Amniotic epithelial cell (primary cell): ENCODE data around the gene PSMD4.
A peak's percentile ranks its signal among the peaks of the same experiment; 100 is the strongest.

Experiments used
- DNase-seq: peaks from one replicate; pipeline ENCODE4 v3.0.0-alpha.2; 2010; ENCODE audit warnings: low read depth

PSMD4 gene

GRCh38 chr1:151294742-151295462 is 40.4 kb downstream of the PSMD4 start:
- no peak for DNase-seq

DNA sequence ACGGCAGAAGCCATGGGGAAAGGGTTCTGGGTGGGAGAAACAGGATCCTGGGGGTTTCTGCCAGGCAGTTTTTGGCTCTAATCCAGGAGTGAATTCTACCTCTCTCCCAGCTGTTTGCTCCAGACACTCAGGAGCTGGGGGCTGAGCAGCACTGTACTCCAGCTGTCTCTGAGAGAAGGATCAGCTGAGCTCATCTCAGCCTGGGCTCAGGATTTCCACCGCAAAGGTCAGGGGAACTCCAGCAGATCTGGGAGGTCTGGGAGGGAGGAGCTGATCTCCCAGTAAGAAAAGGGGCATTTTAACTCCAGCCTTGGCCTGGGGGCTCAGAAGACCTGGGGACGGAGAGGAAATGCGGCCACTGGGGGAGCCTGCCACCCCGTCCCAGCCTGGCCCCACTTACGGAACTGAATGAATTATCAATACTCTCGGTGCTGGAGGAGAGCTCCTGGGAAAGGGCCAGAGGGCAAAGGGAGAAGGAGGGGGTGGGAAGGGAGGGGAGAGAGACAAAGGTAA is 55.3 kb downstream of the PSMD4 start:
- DNase-seq, result peak; percentile 80

GRCh38 chr1:151311011-151311410 is 56.5 kb downstream of the PSMD4 start:
- peak; percentile 43 for DNase-seq

DNA sequence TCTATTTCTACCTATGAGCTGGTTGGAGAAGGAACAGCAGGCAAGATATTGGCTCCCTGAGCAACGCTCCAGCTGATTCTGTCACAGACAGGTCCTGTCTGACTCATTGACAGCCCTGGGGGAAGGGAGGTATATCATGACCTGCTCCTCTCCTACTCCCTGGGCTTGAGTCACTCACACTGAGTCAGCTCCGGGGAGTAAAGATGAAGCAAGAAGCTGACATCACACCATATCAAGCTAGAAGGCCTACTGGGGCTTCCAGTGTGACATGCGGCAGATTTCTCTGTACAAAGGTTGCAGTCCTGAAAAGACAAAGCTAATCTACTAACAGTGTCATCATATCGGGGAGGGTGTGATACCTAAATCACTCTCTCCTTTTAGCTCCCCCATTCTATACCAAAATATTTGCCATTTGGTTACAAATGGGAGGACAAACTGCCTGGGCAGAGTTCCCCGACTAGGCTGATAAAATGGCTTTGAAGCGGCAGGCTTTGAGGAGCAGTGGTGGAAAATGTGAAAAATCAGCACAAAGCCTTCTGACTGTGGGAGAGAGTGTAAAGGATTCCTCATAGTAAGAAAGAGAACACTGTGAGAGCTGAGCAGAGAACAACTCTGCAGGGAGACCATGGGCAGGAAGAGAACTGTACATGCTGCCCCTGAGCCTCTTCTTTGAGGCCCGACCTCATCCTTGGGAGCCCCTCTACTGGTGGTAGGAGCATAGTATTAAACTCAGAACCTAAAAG is 57.2 kb downstream of the PSMD4 start:
- peak; percentile 100 for DNase-seq

- no peak for DNase-seq
These were observed 57.9 kb downstream of the PSMD4 start for GRCh38 chr1:151312411-151312810.

GRCh38 chr1:151312826-151313225 is 58.3 kb downstream of the PSMD4 start:
- DNase-seq, result no peak

DNA sequence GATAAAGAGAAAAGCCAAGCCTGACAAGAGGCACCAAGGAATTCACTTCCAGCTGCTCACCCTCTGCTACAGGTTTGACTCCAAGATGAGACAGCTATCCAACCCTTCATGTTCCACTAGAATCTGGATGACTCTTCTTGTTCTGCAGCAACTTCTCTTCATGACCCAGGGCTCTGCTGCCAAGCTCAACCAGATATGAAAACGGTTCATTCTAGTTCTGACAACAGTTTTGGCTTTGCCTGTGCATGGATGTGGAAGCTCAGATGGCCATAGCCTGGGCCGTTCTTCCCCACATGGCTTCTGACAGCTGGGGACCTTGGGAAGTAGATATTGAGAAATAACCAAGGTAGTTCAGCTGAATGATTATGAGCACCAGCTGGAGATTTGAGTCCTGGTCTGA is 59.0 kb downstream of the PSMD4 start:
- DNase-seq, result no peak

GRCh38 chr1:151314137-151314875 is 59.8 kb downstream of the PSMD4 start:
- DNase-seq, result peak; percentile 60

DNA sequence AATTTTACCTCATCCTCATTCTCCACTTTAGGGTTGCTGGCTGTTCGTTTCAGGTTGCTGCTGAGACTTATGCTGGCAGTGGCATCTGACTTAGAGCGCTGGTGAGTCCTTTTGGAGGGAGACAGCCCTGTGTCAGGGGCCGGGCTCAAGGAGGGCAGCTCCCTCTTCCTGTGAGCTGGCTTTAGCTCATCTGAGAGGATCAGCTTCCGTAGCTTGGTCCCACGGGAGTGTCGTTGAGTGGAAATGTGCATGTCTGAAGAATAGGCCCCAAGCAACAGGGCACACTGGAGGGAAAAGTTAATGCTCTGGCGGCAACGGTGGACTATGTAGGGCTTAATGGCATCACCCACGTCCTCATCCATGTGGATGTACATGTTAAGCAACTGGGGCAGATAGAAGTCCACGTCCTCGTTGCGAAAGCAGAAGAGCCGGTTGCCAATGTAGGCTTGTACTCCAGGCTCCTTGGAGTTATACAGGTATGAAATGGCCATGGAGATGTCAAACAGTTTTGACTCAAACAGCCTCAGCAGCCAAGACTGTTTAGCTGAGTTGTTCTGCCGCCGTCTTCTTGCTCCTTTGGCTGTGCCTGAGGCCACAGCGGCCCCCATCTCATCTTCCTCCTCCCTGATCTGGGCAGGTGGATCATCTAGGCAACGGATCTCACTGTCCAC is 61.2 kb downstream of the PSMD4 start:
- no peak for DNase-seq
